HEK293 (cell line): ENCODE data around the gene SMIM13.

Experiments used
- GLI2 ChIP-seq: fragments of 450-650 bp; formaldehyde crosslinking; IDR thresholded peaks from 2 replicates; pipeline ENCODE4; 2017; ENCODE audit warnings: missing biosample characterization, missing genetic modification characterization, low read depth, borderline replicate concordance
- GLIS1 ChIP-seq: fragments of 450-650 bp; formaldehyde crosslinking; IDR thresholded peaks from 2 replicates; pipeline ENCODE4 v1.5.1; 2016; ENCODE audit warnings: missing biosample characterization, missing genetic modification characterization
- IKZF3 ChIP-seq: fragments of 450-650 bp; IDR thresholded peaks from 2 replicates; pipeline ENCODE4 v1.5.0; 2018; ENCODE audit warnings: missing biosample characterization, mild to moderate bottlenecking, missing genetic modification characterization, moderate library complexity
- KLF10 ChIP-seq: fragments of 450-650 bp; IDR thresholded peaks from 2 replicates; pipeline ENCODE4 v1.5.1; 2018; ENCODE audit warnings: missing biosample characterization, mild to moderate bottlenecking, missing genetic modification characterization
- MEIS1 ChIP-seq: sonication (generic); formaldehyde crosslinking; IDR thresholded peaks from 2 replicates; pipeline ENCODE4 v1.8.1; 2022; ENCODE audit warnings: missing genetic modification reagents, mild to moderate bottlenecking, borderline replicate concordance
- MZF1 ChIP-seq: fragments of 450-650 bp; formaldehyde crosslinking; IDR thresholded peaks from 2 replicates; pipeline ENCODE4 v1.5.1; 2017; ENCODE audit warnings: missing biosample characterization, missing genetic modification characterization, borderline replicate concordance
- PRDM1 ChIP-seq: fragments of 450-650 bp; formaldehyde crosslinking; IDR thresholded peaks from 2 replicates; pipeline ENCODE4; 2016; ENCODE audit warnings: missing biosample characterization, missing genetic modification characterization
- ZBTB11 ChIP-seq: fragments of 450-650 bp; formaldehyde crosslinking; conservative IDR thresholded peaks from 2 replicates; pipeline ENCODE4 v1.5.1; 2016; ENCODE audit warnings: low read depth, missing biosample characterization, missing genetic modification characterization
- ZBTB20 ChIP-seq: fragments of 450-650 bp; formaldehyde crosslinking; IDR thresholded peaks from 2 replicates; pipeline ENCODE4 v1.5.1; 2016; ENCODE audit warnings: missing biosample characterization, missing genetic modification characterization
- ZBTB21 ChIP-seq: fragments of 450-650 bp; formaldehyde crosslinking; IDR thresholded peaks from 2 replicates; pipeline ENCODE4 v1.5.1; 2017; ENCODE audit warnings: missing biosample characterization, missing genetic modification characterization
- ZBTB26 ChIP-seq: fragments of 450-650 bp; formaldehyde crosslinking; optimal IDR thresholded peaks from 2 replicates; pipeline ENCODE3; 2016; ENCODE audit warnings: missing biosample characterization, mild to moderate bottlenecking, missing genetic modification characterization
- ZBTB48 ChIP-seq: fragments of 450-650 bp; formaldehyde crosslinking; IDR thresholded peaks from 2 replicates; pipeline ENCODE4 v1.5.1; 2016; ENCODE audit warnings: missing biosample characterization, missing genetic modification characterization
- ZBTB8A ChIP-seq: fragments of 450-650 bp; formaldehyde crosslinking; IDR thresholded peaks from 2 replicates; pipeline ENCODE4 v1.5.1; 2016; ENCODE audit warnings: missing biosample characterization, missing genetic modification characterization
- ZNF121 ChIP-seq: fragments of 450-650 bp; formaldehyde crosslinking; IDR thresholded peaks from 2 replicates; pipeline ENCODE4 v1.5.1; 2016; ENCODE audit warnings: missing biosample characterization, missing genetic modification characterization
- ZNF138 ChIP-seq: fragments of 450-650 bp; formaldehyde crosslinking; IDR thresholded peaks from 2 replicates; pipeline ENCODE4 v1.5.1; 2016; ENCODE audit warnings: missing biosample characterization, missing genetic modification characterization, borderline replicate concordance
- ZNF175 ChIP-seq: fragments of 450-650 bp; formaldehyde crosslinking; IDR thresholded peaks from 2 replicates; pipeline ENCODE4 v1.5.1; 2016; ENCODE audit warnings: missing biosample characterization, missing genetic modification characterization
- ZNF2 ChIP-seq: fragments of 450-650 bp; formaldehyde crosslinking; IDR thresholded peaks from 2 replicates; pipeline ENCODE4 v1.5.1; 2016; ENCODE audit warnings: missing biosample characterization, missing genetic modification characterization
- ZNF311 ChIP-seq: fragments of 450-650 bp; formaldehyde crosslinking; IDR thresholded peaks from 2 replicates; pipeline ENCODE4 v1.5.1; 2017; ENCODE audit warnings: missing biosample characterization, missing genetic modification characterization, borderline replicate concordance
- ZNF335 ChIP-seq: fragments of 450-650 bp; formaldehyde crosslinking; conservative IDR thresholded peaks from 2 replicates; pipeline ENCODE4 v1.5.1; 2016; ENCODE audit warnings: missing biosample characterization, missing genetic modification characterization
- ZNF449 ChIP-seq: fragments of 450-650 bp; formaldehyde crosslinking; IDR thresholded peaks from 2 replicates; pipeline ENCODE4 v1.5.1; 2017; ENCODE audit warnings: missing biosample characterization, mild to moderate bottlenecking, missing genetic modification characterization, moderate library complexity
- ZNF501 ChIP-seq: fragments of 450-650 bp; formaldehyde crosslinking; IDR thresholded peaks from 2 replicates; pipeline ENCODE4 v1.5.1; 2016; ENCODE audit warnings: missing biosample characterization, missing genetic modification characterization
- ZNF544 ChIP-seq: fragments of 450-650 bp; formaldehyde crosslinking; IDR thresholded peaks from 2 replicates; pipeline ENCODE4 v1.5.0; 2017; ENCODE audit warnings: missing biosample characterization, missing genetic modification characterization
- ZNF596 ChIP-seq: fragments of 450-650 bp; IDR thresholded peaks from 2 replicates; pipeline ENCODE4 v1.5.0; 2018; ENCODE audit warnings: missing biosample characterization, mild to moderate bottlenecking, missing genetic modification characterization, moderate library complexity
- ZNF600 ChIP-seq: fragments of 450-650 bp; formaldehyde crosslinking; IDR thresholded peaks from 2 replicates; pipeline ENCODE4 v1.5.1; 2016; ENCODE audit warnings: missing biosample characterization, missing genetic modification characterization
- ZNF624 ChIP-seq: fragments of 450-650 bp; formaldehyde crosslinking; IDR thresholded peaks from 2 replicates; pipeline ENCODE4 v1.5.1; 2017; ENCODE audit warnings: missing biosample characterization, missing genetic modification characterization
- ZNF629 ChIP-seq: fragments of 450-650 bp; formaldehyde crosslinking; IDR thresholded peaks from 2 replicates; pipeline ENCODE4 v1.5.1; 2017; ENCODE audit warnings: missing biosample characterization, missing genetic modification characterization
- ZNF639 ChIP-seq: fragments of 450-650 bp; formaldehyde crosslinking; IDR thresholded peaks from 2 replicates; pipeline ENCODE4 v1.5.1; 2016; ENCODE audit warnings: missing biosample characterization, missing genetic modification characterization
- ZNF701 ChIP-seq: fragments of 450-650 bp; formaldehyde crosslinking; IDR thresholded peaks from 2 replicates; pipeline ENCODE4 v1.5.1; 2016; ENCODE audit warnings: missing biosample characterization, missing genetic modification characterization
- ZSCAN5A ChIP-seq: fragments of 450-650 bp; formaldehyde crosslinking; IDR thresholded peaks from 2 replicates; pipeline ENCODE4 v1.5.1; 2016; ENCODE audit warnings: missing biosample characterization, missing genetic modification characterization

SMIM13 gene

GRCh38 chr6:11093626-11094410, at the start of gene SMIM13 (continued):
- no peak for TF ChIP-seq ZNF449 (tag by site-specific recombination)
- TF ChIP-seq ZNF544 (tag by site-specific recombination): no peak
- TF ChIP-seq ZBTB11 (tag by site-specific recombination): peak; percentile 31; the same call in 1 of the 2 replicates
- no peak for TF ChIP-seq ZNF624 (tag by site-specific recombination)
- TF ChIP-seq ZNF138 (tag by site-specific recombination): no peak
- peak; percentile 92 for TF ChIP-seq ZBTB26
- TF ChIP-seq ZBTB21: no peak
- no peak for TF ChIP-seq PRDM1 (tag by site-specific recombination)
- TF ChIP-seq ZBTB20: peak; percentile 94
- TF ChIP-seq ZNF2 (tag by site-specific recombination): peak; percentile 81
- TF ChIP-seq ZNF600 (tag by site-specific recombination): peak; percentile 87
- TF ChIP-seq ZNF311 (tag by site-specific recombination): no peak
- peak; percentile 39; the same call in 1 of the 2 replicates for TF ChIP-seq IKZF3 (tag by site-specific recombination)
- TF ChIP-seq ZNF639 (tag by site-specific recombination): no peak; the same call in none of the 2 replicates
- TF ChIP-seq ZNF121 (tag by site-specific recombination): no peak
- TF ChIP-seq ZNF175 (tag by site-specific recombination): no peak
- TF ChIP-seq ZNF335 (tag by site-specific recombination): peak; percentile 99
- TF ChIP-seq GLI2 (tag by site-specific recombination): no peak
- TF ChIP-seq ZNF629 (tag by site-specific recombination): peak; percentile 67
- 0 out of 2 replicates have a peak, but pooled peaks have one; percentile 43 for TF ChIP-seq MZF1 (tag by site-specific recombination)
- peak; percentile 89 for TF ChIP-seq GLIS1 (tag by site-specific recombination)
- TF ChIP-seq ZNF596 (tag by site-specific recombination): no peak
- peak; percentile 86 for TF ChIP-seq ZSCAN5A (tag by site-specific recombination)
- peak; percentile 50; the same call in 1 of the 2 replicates for TF ChIP-seq KLF10 (tag by site-specific recombination)
- TF ChIP-seq ZBTB8A: peak; percentile 96
- TF ChIP-seq MEIS1 (CRISPR knock-in tag): no peak
- TF ChIP-seq ZNF701: no peak
- peak; percentile 90 for TF ChIP-seq ZBTB48
- peak; percentile 95 for TF ChIP-seq ZNF501 (tag by site-specific recombination)
